ENCODE results near the gene OPN1SW. TPM values are rescaled to one million over a fixed set of nuclear protein-coding genes. Genes with fewer than 3 reads are reported as not detected.

The OPN1SW gene
- total and polyA plus RNA-seq, 2 experiments from 2014 or later = 2.2 TPM; not detected in 1

GRCh38 chr7:128785738-128786137 is 10.1 kb upstream of the OPN1SW start:
- H3K27ac ChIP-seq = no peak overlapping the region
- no peaks in the 10 kb centered on the region for H3K79me2 ChIP-seq (ENCODE audit: insufficient read depth)
- H4K20me1 ChIP-seq (ENCODE audit: insufficient read depth) = no peaks in the 10 kb centered on the region
- peaks cover 32% of the 10 kb centered on the region for H3F3A ChIP-seq (ENCODE audit: insufficient read depth)
- in situ Hi-C loops (cut with MboI) = no loop called here
- no peaks in the 10 kb centered on the region for H3K27me3 ChIP-seq (replicated peaks; ENCODE audit: insufficient read depth)
- H3K36me3 ChIP-seq (ENCODE audit: low read depth) = no peaks in the 10 kb centered on the region
- H3K4me2 ChIP-seq (ENCODE audit: unreplicated experiment) = no peak overlapping the region
- no peak overlapping the region for H3K9ac ChIP-seq
- no peaks in the 10 kb centered on the region for H3K9me2 ChIP-seq (ENCODE audit: insufficient read depth)
- 79 to 86% methylated on average over 3 of the region's 3 CpGs for WGBS, 2 experiments (ENCODE audit: low coverage in 1 of 2, low lambda C conversion rate in 2 of 2, missing lambda C conversion rate in 2 of 2)
- no peak for DNase-seq
- no peaks in the 10 kb centered on the region for H3K9me3 ChIP-seq (ENCODE audit: low read depth)
- peaks cover 15% of the 10 kb centered on the region for H3K4me1 ChIP-seq (ENCODE audit: insufficient read depth)
- no peak overlapping the region for H2AFZ ChIP-seq
- TF ChIP-seq EZH2 (IDR thresholded peaks at IDR 0.05; ENCODE audit: insufficient read depth, poor library complexity, severe bottlenecking) = no peak
- TF ChIP-seq EZH2phosphoT487 (IDR thresholded peaks at IDR 0.05; ENCODE audit: insufficient read depth, low read depth) = no peak
- H3K4me3 ChIP-seq = no peak overlapping the region

- Histone ChIP-seq H3K79me2 (ENCODE audit: insufficient read depth) (no peaks in the 10 kb centered on the region), H2AFZ (peak overlapping the region; percentile 18; the same call in 1 of the 2 replicates), H4K20me1 (ENCODE audit: insufficient read depth) (no peaks in the 10 kb centered on the region), H3K9ac (no peak overlapping the region), H3K4me3 (no peak overlapping the region), H3K27ac (no peak overlapping the region), H3K9me3 (ENCODE audit: low read depth) (peaks cover under 1% of the 10 kb centered on the region), H3K9me2 (ENCODE audit: insufficient read depth) (no peaks in the 10 kb centered on the region), H3K27me3 (replicated peaks; ENCODE audit: insufficient read depth) (no peaks in the 10 kb centered on the region), H3K4me2 (ENCODE audit: unreplicated experiment) (no peak overlapping the region), H3F3A (ENCODE audit: insufficient read depth) (peaks cover 39% of the 10 kb centered on the region), H3K36me3 (ENCODE audit: low read depth) (no peaks in the 10 kb centered on the region), H3K4me1 (ENCODE audit: insufficient read depth) (peaks cover 17% of the 10 kb centered on the region)
- peak; percentile 75 for DNase-seq
- TF ChIP-seq EZH2 (IDR thresholded peaks at IDR 0.05; ENCODE audit: insufficient read depth, poor library complexity, severe bottlenecking) (no peak), EZH2phosphoT487 (IDR thresholded peaks at IDR 0.05; ENCODE audit: insufficient read depth, low read depth) (no peak)
- 32 to 40% methylated on average over 15 of the region's 15 CpGs for WGBS, 2 experiments (ENCODE audit: low coverage in 1 of 2, low lambda C conversion rate in 2 of 2, missing lambda C conversion rate in 2 of 2)
- in situ Hi-C loops (cut with MboI) = no loop called here
Measured at GRCh38 chr7:128783143-128783861, 7.7 kb upstream of the OPN1SW start.

DNA sequence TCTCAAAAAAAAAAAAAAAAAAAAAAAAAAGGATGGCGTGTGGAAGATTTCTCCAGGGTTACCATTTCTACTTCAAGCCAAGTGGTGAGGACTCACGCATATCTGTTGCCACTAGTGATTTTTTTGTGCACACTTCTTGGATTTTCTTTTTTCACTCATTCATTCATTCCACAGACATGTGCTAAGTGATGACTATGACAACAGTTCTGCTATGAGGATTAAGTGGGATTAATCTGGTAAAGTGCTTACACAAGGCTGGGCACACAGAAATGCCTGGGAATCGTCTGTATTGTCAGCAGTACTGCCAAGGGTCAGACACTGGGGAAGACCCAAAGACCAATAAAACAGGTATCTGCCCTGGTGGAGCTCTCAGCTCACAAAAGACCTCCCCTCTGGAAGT is 6.3 kb upstream of the OPN1SW start:
- DNase-seq = no peak
- in situ Hi-C loops (cut with MboI) = no loop called here
- WGBS, 2 experiments (ENCODE audit: low coverage in 1 of 2, low lambda C conversion rate in 2 of 2, missing lambda C conversion rate in 2 of 2) = 58 to 70% methylated on average over 3 of the region's 3 CpGs
- Histone ChIP-seq H3K36me3 (ENCODE audit: low read depth) (no peaks in the 10 kb centered on the region), H3K4me2 (ENCODE audit: unreplicated experiment) (peak overlapping the region; percentile 56), H3K9me3 (ENCODE audit: low read depth) (peaks cover 9% of the 10 kb centered on the region), H3F3A (ENCODE audit: insufficient read depth) (peaks cover 52% of the 10 kb centered on the region), H3K79me2 (ENCODE audit: insufficient read depth) (no peaks in the 10 kb centered on the region), H2AFZ (no peak overlapping the region), H4K20me1 (ENCODE audit: insufficient read depth) (no peaks in the 10 kb centered on the region), H3K27ac (peak overlapping the region; percentile 78), H3K4me1 (ENCODE audit: insufficient read depth) (peaks cover 17% of the 10 kb centered on the region), H3K9me2 (ENCODE audit: insufficient read depth) (no peaks in the 10 kb centered on the region), H3K4me3 (no peak overlapping the region), H3K27me3 (replicated peaks; ENCODE audit: insufficient read depth) (no peaks in the 10 kb centered on the region), H3K9ac (0 out of 2 replicates have a peak overlapping the region, but pooled peaks have one; percentile 42)
- no peak for TF ChIP-seq EZH2phosphoT487 (IDR thresholded peaks at IDR 0.05; ENCODE audit: insufficient read depth, low read depth)
- TF ChIP-seq EZH2 (IDR thresholded peaks at IDR 0.05; ENCODE audit: insufficient read depth, poor library complexity, severe bottlenecking) = no peak

DNA sequence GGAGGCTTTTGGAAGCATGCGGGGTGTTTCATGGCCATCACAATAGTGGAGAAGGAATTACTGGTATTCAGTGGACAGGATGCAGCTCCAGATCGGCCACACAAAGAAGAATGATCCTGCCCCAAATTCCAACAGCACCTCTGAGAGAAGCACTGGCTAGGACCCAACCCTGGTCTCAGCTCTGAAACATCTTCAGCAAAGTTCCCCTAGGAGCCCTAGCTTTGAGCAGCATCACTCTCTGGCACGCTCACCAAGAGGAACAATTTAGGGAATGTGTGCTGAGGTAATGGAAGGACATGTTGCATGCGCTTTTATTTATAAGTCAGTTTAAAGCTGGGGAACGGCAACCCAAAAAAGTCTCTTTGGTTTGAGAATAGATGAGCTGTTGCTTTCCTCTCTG is 5.5 kb upstream of the OPN1SW start:
- H3K27ac ChIP-seq = peak overlapping the region; percentile 78
- H3K4me3 ChIP-seq = peak overlapping the region; percentile 13; the same call in 1 of the 2 replicates
- H3K79me2 ChIP-seq (ENCODE audit: insufficient read depth) = no peaks in the 10 kb centered on the region
- in situ Hi-C loops (cut with MboI) = no loop called here
- H3K9me2 ChIP-seq (ENCODE audit: insufficient read depth) = no peaks in the 10 kb centered on the region
- H3K4me2 ChIP-seq (ENCODE audit: unreplicated experiment) = peak overlapping the region; percentile 56
- H2AFZ ChIP-seq = 0 out of 2 replicates have a peak overlapping the region, but pooled peaks have one; percentile 2
- DNase-seq = peak; percentile 88
- H3K4me1 ChIP-seq (ENCODE audit: insufficient read depth) = peaks cover 17% of the 10 kb centered on the region
- no peaks in the 10 kb centered on the region for H4K20me1 ChIP-seq (ENCODE audit: insufficient read depth)
- no peaks in the 10 kb centered on the region for H3K36me3 ChIP-seq (ENCODE audit: low read depth)
- TF ChIP-seq EZH2 (IDR thresholded peaks at IDR 0.05; ENCODE audit: insufficient read depth, poor library complexity, severe bottlenecking) (no peak), EZH2phosphoT487 (IDR thresholded peaks at IDR 0.05; ENCODE audit: insufficient read depth, low read depth) (no peak)
- WGBS, 2 experiments (ENCODE audit: low coverage in 1 of 2, low lambda C conversion rate in 2 of 2, missing lambda C conversion rate in 2 of 2) = 25 to 38% methylated on average over 5 of the region's 5 CpGs
- H3K9ac ChIP-seq = peak overlapping the region; percentile 42; the same call in 1 of the 2 replicates
- peaks cover 58% of the 10 kb centered on the region for H3F3A ChIP-seq (ENCODE audit: insufficient read depth)
- no peaks in the 10 kb centered on the region for H3K27me3 ChIP-seq (replicated peaks; ENCODE audit: insufficient read depth)
- H3K9me3 ChIP-seq (ENCODE audit: low read depth) = peaks cover 9% of the 10 kb centered on the region

Data from GM23248 (cell line).